Hepatocyte (in vitro differentiated cells): ENCODE data around the gene CCDC188.

Experiments
- EZH2 ChIP-seq: fragments of 200-600 bp; sonication (generic); IDR thresholded peaks from 2 replicates; pipeline ENCODE4 v1.6.1; 2016; ENCODE audit warnings: antibody characterized with exemption, mild to moderate bottlenecking, borderline replicate concordance
- EZH2phosphoT487 ChIP-seq: fragments of 200-600 bp; sonication (generic); IDR thresholded peaks from one replicate; pipeline ENCODE4 v1.6.1; 2018; ENCODE audit warnings: antibody characterized with exemption, mild to moderate bottlenecking, low read depth, moderate library complexity; ENCODE audit not compliant: unreplicated experiment, severe bottlenecking
- TF ChIP-seq, protein P1 (sequence below): fragments of 200-600 bp; sonication (generic); IDR thresholded peaks from 2 replicates; pipeline ENCODE4 v1.5.1; 2016; ENCODE audit warnings: antibody characterized with exemption, mild to moderate bottlenecking; ENCODE audit not compliant: poor library complexity

DNA sequence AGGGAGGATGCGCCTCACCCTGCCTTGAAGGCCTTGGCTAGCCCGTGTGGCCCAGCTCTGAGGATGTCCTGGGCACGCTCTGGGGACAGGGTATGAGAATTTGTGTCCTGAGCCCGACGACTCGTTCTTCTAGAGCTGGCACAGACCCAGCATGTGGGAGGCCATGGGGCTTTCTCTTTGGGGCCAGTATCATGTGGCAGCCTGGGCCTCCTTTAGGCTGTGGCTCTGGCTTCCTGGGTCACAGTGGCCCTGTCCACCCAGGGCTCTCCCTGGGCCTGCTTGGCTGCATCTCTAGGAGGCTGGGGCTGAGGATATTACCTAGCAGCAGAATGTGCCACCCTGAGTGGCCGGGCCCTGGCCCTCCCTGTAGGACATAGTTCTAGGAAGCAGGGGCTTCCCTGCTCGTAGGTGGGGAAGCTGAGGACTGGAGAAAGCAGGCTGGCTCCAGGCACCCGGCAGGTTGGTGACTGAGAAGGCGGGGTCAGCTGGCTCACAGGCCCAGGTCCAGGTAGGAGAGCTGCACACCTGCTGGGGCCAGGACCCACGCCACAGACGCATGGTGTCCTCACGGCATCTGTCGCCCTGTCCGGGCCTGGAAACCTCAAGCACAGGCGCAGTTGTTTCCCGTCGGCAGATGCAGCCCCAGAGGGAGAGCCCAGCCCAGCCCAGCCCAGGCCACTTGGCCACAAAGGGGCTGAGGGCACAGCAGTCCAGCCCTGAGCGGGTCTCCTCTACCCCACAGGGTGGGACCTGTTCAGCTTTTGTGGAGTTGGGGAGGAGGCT is 6.8 kb downstream of the CCDC188 start:
- TF ChIP-seq EZH2 = no peak
- TF ChIP-seq, protein P1, sequence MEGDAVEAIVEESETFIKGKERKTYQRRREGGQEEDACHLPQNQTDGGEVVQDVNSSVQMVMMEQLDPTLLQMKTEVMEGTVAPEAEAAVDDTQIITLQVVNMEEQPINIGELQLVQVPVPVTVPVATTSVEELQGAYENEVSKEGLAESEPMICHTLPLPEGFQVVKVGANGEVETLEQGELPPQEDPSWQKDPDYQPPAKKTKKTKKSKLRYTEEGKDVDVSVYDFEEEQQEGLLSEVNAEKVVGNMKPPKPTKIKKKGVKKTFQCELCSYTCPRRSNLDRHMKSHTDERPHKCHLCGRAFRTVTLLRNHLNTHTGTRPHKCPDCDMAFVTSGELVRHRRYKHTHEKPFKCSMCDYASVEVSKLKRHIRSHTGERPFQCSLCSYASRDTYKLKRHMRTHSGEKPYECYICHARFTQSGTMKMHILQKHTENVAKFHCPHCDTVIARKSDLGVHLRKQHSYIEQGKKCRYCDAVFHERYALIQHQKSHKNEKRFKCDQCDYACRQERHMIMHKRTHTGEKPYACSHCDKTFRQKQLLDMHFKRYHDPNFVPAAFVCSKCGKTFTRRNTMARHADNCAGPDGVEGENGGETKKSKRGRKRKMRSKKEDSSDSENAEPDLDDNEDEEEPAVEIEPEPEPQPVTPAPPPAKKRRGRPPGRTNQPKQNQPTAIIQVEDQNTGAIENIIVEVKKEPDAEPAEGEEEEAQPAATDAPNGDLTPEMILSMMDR = no peak
- no peak for TF ChIP-seq EZH2phosphoT487
